ENCODE data around the gene PSORS1C1.

The PSORS1C1 gene

GRCh38 chr6:31128093-31128676, 13.6 kb downstream of the PSORS1C1 start:
- no peaks in the 10 kb centered on the region for H3K27me3 ChIP-seq (ENCODE audit: control insufficient read depth, insufficient read depth, low read length)
- no peaks in the 10 kb centered on the region for H3K9me3 ChIP-seq (ENCODE audit: control insufficient read depth, insufficient read depth, low read depth, low read length)
- H3K9ac ChIP-seq (ENCODE audit: low read length), result no peak overlapping the region
- no peak overlapping the region for H3K4me3 ChIP-seq (ENCODE audit: low read depth, low read length)
- H3K4me1 ChIP-seq (ENCODE audit: control insufficient read depth, insufficient read depth, low read length), result peaks cover 27% of the 10 kb centered on the region; the same call in 1 of the 2 replicates
- H3K36me3 ChIP-seq (ENCODE audit: control insufficient read depth, insufficient read depth, low read length), result no peaks in the 10 kb centered on the region
- no peak overlapping the region for H3K27ac ChIP-seq (ENCODE audit: low read depth, low read length)

DNA sequence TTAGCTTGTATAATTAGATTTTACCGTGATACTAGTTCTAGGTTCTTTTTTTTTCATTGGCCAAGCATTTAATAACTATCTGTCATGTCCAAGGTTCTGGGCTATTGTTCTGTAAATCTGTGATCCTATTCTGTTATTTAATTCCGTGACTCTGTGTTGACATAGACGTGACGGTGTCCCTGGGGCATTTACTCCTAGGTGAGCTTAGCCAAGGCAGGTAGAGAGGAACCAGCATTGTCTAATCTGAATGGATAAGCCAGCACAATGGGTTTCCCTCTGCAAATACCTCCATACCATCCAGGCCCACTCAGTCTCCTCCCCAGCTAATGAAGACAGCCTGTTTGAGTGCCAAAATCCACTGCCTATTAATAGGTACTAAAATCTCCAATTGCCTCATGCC, 14.5 kb downstream of the PSORS1C1 start:
- Histone ChIP-seq H3K27ac (ENCODE audit: low read depth, low read length) (no peak overlapping the region), H3K4me3 (ENCODE audit: low read depth, low read length) (no peak overlapping the region), H3K36me3 (ENCODE audit: control insufficient read depth, insufficient read depth, low read length) (no peaks in the 10 kb centered on the region), H3K27me3 (ENCODE audit: control insufficient read depth, insufficient read depth, low read length) (no peaks in the 10 kb centered on the region), H3K9me3 (ENCODE audit: control insufficient read depth, insufficient read depth, low read depth, low read length) (no peaks in the 10 kb centered on the region), H3K4me1 (ENCODE audit: control insufficient read depth, insufficient read depth, low read length) (peaks cover 27% of the 10 kb centered on the region; the same call in 1 of the 2 replicates), H3K9ac (ENCODE audit: low read length) (no peak overlapping the region)

DNA sequence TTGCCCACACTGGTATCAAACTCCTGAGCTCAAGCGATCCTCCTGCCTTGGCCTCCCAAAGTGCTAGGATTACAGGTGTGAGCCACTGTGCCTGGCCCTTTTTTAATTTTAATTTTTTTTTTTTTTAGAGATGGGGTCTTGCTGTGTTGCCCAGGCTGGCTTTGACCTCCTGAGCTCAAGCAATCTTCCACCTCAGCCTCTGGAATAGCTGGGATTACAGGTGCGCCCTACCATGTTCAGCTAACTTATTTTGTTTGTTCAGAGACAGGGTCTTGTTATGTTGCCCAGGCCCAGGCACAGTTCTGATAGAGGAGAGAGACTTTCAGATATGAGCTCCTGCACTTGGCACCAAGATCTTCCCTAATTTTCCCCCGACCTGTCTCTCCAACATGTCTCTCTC, 16.2 kb downstream of the PSORS1C1 start:
- Histone ChIP-seq H3K4me1 (ENCODE audit: control insufficient read depth, insufficient read depth, low read length) (peaks cover 19% of the 10 kb centered on the region; the same call in 1 of the 2 replicates), H3K36me3 (ENCODE audit: control insufficient read depth, insufficient read depth, low read length) (no peaks in the 10 kb centered on the region), H3K4me3 (ENCODE audit: low read depth, low read length) (no peak overlapping the region), H3K27ac (ENCODE audit: low read depth, low read length) (no peak overlapping the region), H3K9me3 (ENCODE audit: control insufficient read depth, insufficient read depth, low read depth, low read length) (no peaks in the 10 kb centered on the region), H3K27me3 (ENCODE audit: control insufficient read depth, insufficient read depth, low read length) (no peaks in the 10 kb centered on the region), H3K9ac (ENCODE audit: low read length) (no peak overlapping the region)

GRCh38 chr6:31131595-31131994, 17.0 kb downstream of the PSORS1C1 start:
- Histone ChIP-seq H3K36me3 (ENCODE audit: control insufficient read depth, insufficient read depth, low read length) (no peaks in the 10 kb centered on the region), H3K27me3 (ENCODE audit: control insufficient read depth, insufficient read depth, low read length) (no peaks in the 10 kb centered on the region), H3K4me1 (ENCODE audit: control insufficient read depth, insufficient read depth, low read length) (peaks cover 14% of the 10 kb centered on the region; the same call in 1 of the 2 replicates), H3K9ac (ENCODE audit: low read length) (no peak overlapping the region), H3K4me3 (ENCODE audit: low read depth, low read length) (no peak overlapping the region), H3K27ac (ENCODE audit: low read depth, low read length) (no peak overlapping the region), H3K9me3 (ENCODE audit: control insufficient read depth, insufficient read depth, low read depth, low read length) (no peaks in the 10 kb centered on the region)

- Histone ChIP-seq H3K4me3 (ENCODE audit: low read depth, low read length) (no peak overlapping the region), H3K27ac (ENCODE audit: low read depth, low read length) (no peak overlapping the region), H3K36me3 (ENCODE audit: control insufficient read depth, insufficient read depth, low read length) (no peaks in the 10 kb centered on the region), H3K4me1 (ENCODE audit: control insufficient read depth, insufficient read depth, low read length) (peaks cover 11% of the 10 kb centered on the region; the same call in 1 of the 2 replicates), H3K27me3 (ENCODE audit: control insufficient read depth, insufficient read depth, low read length) (no peaks in the 10 kb centered on the region), H3K9me3 (ENCODE audit: control insufficient read depth, insufficient read depth, low read depth, low read length) (no peaks in the 10 kb centered on the region), H3K9ac (ENCODE audit: low read length) (no peak overlapping the region)
These were observed 18.2 kb downstream of the PSORS1C1 start for GRCh38 chr6:31132806-31133205.

GRCh38 chr6:31135710-31136109, 21.1 kb downstream of the PSORS1C1 start:
- no peaks in the 10 kb centered on the region for H3K36me3 ChIP-seq (ENCODE audit: control insufficient read depth, insufficient read depth, low read length)
- H3K9ac ChIP-seq (ENCODE audit: low read length), result no peak overlapping the region
- no peaks in the 10 kb centered on the region for H3K27me3 ChIP-seq (ENCODE audit: control insufficient read depth, insufficient read depth, low read length)
- peaks cover 32% of the 10 kb centered on the region for H3K4me1 ChIP-seq (ENCODE audit: control insufficient read depth, insufficient read depth, low read length)
- no peaks in the 10 kb centered on the region for H3K9me3 ChIP-seq (ENCODE audit: control insufficient read depth, insufficient read depth, low read depth, low read length)
- H3K27ac ChIP-seq (ENCODE audit: low read depth, low read length), result no peak overlapping the region
- H3K4me3 ChIP-seq (ENCODE audit: low read depth, low read length), result no peak overlapping the region

DNA sequence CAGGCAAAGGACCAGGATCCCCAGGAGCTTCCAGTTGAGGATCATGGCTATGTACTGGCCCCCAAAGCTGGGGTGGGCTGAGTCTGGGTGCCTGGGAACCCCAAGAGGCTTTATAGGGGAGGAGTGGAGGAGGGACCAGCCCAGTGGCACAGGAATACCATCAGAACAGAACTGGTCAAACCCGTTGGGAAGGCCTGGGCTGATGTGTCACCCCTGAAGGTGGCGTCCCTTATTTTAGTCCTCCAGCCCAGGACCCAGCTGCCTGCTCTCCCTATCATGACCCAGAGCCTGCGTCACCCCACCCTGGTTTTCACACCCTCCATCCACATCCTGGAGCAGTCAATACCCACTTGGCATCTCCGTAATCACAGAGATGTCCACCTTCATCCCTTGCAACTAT, 24.4 kb downstream of the PSORS1C1 start, which contains the start of gene PSORS1C2:
TSS of gene PSORS1C2 (minus strand) at position 85 of the 400 bp plus-strand sequence. CDS start at position 45, 40 bp downstream.
- peaks cover 39% of the 10 kb centered on the region for H3K4me1 ChIP-seq (ENCODE audit: control insufficient read depth, insufficient read depth, low read length)
- H3K27ac ChIP-seq (ENCODE audit: low read depth, low read length), result no peak within 1 kb of the TSS
- no peak within 1 kb of the TSS for H3K4me3 ChIP-seq (ENCODE audit: low read depth, low read length)
- H3K36me3 ChIP-seq (ENCODE audit: control insufficient read depth, insufficient read depth, low read length), result peaks cover 14% of the 10 kb centered on the region
- H3K27me3 ChIP-seq (ENCODE audit: control insufficient read depth, insufficient read depth, low read length), result no peaks in the 10 kb centered on the region
- H3K9me3 ChIP-seq (ENCODE audit: control insufficient read depth, insufficient read depth, low read depth, low read length), result no peaks in the 10 kb centered on the region
- no peak within 1 kb of the TSS for H3K9ac ChIP-seq (ENCODE audit: low read length)

DNA sequence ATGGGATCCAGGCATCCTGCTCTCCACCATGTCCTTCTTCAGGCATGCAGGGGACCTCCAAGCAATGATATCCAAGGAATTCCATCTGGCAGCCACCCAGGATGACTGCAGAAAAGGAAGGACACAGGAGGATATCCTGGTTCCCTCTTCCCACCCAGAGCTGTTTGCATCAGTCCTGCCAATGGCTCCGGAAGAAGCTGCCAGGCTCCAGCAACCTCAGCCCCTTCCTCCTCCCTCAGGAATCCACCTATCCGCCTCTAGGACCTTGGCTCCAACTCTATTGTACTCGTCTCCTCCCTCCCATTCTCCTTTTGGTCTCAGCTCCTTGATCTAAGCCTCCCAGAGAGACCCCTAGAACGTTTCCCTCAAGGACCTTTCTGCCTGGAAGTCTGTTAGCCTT, 25.0 kb downstream of the PSORS1C1 start:
- H3K36me3 ChIP-seq (ENCODE audit: control insufficient read depth, insufficient read depth, low read length), result peaks cover 20% of the 10 kb centered on the region
- peaks cover 39% of the 10 kb centered on the region for H3K4me1 ChIP-seq (ENCODE audit: control insufficient read depth, insufficient read depth, low read length)
- H3K9ac ChIP-seq (ENCODE audit: low read length), result no peak overlapping the region
- H3K27me3 ChIP-seq (ENCODE audit: control insufficient read depth, insufficient read depth, low read length), result no peaks in the 10 kb centered on the region
- H3K9me3 ChIP-seq (ENCODE audit: control insufficient read depth, insufficient read depth, low read depth, low read length), result no peaks in the 10 kb centered on the region
- H3K4me3 ChIP-seq (ENCODE audit: low read depth, low read length), result no peak overlapping the region
- no peak overlapping the region for H3K27ac ChIP-seq (ENCODE audit: low read depth, low read length)

GRCh38 chr6:31140643-31141042, 26.0 kb downstream of the PSORS1C1 start:
- Histone ChIP-seq H3K9ac (ENCODE audit: low read length) (no peak overlapping the region), H3K4me3 (ENCODE audit: low read depth, low read length) (no peak overlapping the region), H3K9me3 (ENCODE audit: control insufficient read depth, insufficient read depth, low read depth, low read length) (no peaks in the 10 kb centered on the region), H3K4me1 (ENCODE audit: control insufficient read depth, insufficient read depth, low read length) (peaks cover 39% of the 10 kb centered on the region), H3K36me3 (ENCODE audit: control insufficient read depth, insufficient read depth, low read length) (peaks cover 31% of the 10 kb centered on the region), H3K27me3 (ENCODE audit: control insufficient read depth, insufficient read depth, low read length) (no peaks in the 10 kb centered on the region), H3K27ac (ENCODE audit: low read depth, low read length) (no peak overlapping the region)

GRCh38 chr6:31142361-31142761, 27.8 kb downstream of the PSORS1C1 start:
- Histone ChIP-seq H3K9me3 (ENCODE audit: control insufficient read depth, insufficient read depth, low read depth, low read length) (no peaks in the 10 kb centered on the region), H3K36me3 (ENCODE audit: control insufficient read depth, insufficient read depth, low read length) (peaks cover 43% of the 10 kb centered on the region), H3K27me3 (ENCODE audit: control insufficient read depth, insufficient read depth, low read length) (no peaks in the 10 kb centered on the region), H3K4me3 (ENCODE audit: low read depth, low read length) (no peak overlapping the region), H3K9ac (ENCODE audit: low read length) (no peak overlapping the region), H3K27ac (ENCODE audit: low read depth, low read length) (no peak overlapping the region), H3K4me1 (ENCODE audit: control insufficient read depth, insufficient read depth, low read length) (peaks cover 39% of the 10 kb centered on the region)

DNA sequence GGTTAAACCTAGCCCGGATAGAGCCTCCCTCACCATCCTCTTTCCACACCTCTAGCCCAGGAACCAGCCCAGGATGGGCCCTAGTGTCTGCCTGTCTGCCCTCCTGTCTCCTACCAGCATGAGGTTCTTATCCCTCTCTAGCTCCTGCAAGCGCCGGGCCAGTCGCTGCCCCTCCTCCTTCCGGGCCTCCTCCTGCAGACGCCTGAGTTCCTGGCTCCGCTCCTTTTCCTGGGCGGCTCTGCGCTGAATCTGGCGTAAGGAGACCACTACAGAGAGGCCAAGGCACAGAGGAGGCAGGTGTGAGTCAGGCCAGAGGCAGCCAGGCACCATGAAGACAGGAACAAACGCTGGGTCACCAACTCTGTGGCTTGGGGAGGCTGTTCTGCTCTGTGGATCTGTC, 28.5 kb downstream of the PSORS1C1 start:
- H3K4me3 ChIP-seq (ENCODE audit: low read depth, low read length), result no peak overlapping the region
- no peak overlapping the region for H3K9ac ChIP-seq (ENCODE audit: low read length)
- peaks cover 46% of the 10 kb centered on the region for H3K36me3 ChIP-seq (ENCODE audit: control insufficient read depth, insufficient read depth, low read length)
- peaks cover 33% of the 10 kb centered on the region for H3K4me1 ChIP-seq (ENCODE audit: control insufficient read depth, insufficient read depth, low read length)
- no peaks in the 10 kb centered on the region for H3K9me3 ChIP-seq (ENCODE audit: control insufficient read depth, insufficient read depth, low read depth, low read length)
- H3K27ac ChIP-seq (ENCODE audit: low read depth, low read length), result no peak overlapping the region
- H3K27me3 ChIP-seq (ENCODE audit: control insufficient read depth, insufficient read depth, low read length), result no peaks in the 10 kb centered on the region
